HTERT RPE-1 (cell line): Measurements from ENCODE around the gene ABCC9.

Experiments used
- in situ Hi-C: fragments of 300-500 bp; cut with MboI; formaldehyde crosslinking; loops from 4 replicates; pipeline ENCODE4 v1.14.3; 2020; ENCODE audit warnings: low sequenced_read_pairs

ABCC9 gene

DNA sequence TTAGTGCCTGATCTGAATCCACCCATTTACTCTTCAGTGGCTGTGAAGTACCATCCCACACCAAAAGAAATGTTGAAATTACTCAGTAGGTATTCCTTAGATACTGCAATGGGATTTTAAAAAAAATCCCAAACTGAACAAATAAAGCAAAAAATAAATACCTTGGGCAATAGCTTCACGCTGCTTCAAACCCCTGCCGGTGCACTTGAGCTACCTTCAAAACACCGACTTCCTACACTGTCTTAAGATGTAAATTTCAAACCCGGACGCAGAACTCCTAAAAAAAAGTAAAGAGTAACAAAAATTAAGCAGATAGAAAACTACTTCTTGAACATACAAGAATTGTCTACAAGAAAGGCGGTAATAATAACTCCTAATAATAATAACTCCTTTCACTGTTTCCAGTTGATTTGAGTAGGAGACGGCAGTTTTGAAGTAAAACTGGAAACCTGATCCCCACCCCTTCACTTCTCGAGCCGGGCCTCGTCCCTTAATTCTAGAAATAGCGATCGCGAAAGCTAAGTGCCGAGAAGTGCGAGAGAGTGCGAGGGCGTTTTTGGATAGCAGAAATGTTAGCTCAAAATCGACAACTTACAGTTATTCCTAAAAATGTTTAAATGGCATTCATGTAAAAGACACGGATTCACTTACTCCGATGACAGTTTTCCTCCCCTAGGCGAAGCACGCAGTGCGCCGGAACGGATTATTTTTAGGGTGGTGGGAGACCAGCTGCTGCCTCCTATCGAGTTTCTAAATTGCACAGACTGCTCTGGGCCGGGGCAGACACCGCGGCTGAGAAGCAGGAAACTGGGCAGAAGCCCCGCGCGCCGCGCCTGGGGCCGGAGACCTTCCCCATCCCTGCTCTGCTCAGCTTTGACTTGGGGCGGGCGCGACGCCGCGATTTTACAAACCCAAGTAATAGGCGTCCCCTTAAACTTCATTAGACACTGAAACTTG lies at the start of gene ABCC9:
ABCC9 (minus strand) TSS at position 878 of the 957 bp plus-strand sequence. CDS start 4,752 bp downstream, outside the sequence.
- in situ Hi-C loops = no loop called here

DNA sequence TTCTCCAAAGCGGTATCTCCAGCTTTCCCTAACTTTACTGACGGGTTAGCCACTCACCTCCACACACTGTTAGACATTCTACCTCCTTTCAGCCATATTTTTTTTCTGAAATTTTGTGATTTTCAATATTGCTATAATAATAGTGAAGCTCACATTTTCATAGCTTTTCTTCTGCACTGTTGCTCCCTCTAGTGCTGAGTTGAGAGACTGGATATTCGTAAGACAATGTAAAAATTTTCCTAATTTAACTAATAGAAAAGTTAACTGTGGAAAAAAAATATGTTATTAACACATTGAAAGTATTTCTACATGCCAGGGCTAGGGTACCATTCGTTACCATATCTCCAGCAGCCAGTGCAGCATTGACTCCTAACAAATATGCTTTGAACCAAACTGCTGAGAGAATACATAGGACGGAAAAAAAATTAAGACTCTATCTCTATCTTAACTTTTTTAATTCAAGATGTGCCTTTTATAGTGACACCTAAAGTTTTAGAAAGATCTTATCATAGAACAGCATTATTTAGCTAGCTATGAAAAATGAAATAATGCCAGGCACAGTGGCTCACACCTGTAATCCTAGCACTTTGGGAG lies 48.7 kb upstream of the ABCC9 start:
- in situ Hi-C loops = no loop called here

DNA sequence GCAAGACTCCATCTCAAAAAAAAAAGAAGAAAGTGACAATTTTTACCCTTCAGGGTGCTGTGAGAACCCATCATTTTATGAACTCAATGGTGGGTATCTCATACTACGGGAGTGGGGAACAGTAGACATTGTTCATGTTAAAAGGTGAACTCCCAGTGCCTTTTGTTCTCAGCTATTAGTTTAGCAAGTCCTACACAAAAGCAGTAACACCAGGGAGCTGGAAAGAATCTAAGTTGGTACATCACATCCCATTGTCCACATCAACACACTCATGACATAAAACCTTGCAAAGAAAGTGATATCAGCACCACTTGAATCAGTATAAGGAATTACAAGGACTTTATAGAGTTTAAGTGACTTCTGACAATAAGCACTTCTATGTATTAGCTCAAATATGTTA lies 47.4 kb upstream of the ABCC9 start:
- in situ Hi-C loops = no loop called here

DNA sequence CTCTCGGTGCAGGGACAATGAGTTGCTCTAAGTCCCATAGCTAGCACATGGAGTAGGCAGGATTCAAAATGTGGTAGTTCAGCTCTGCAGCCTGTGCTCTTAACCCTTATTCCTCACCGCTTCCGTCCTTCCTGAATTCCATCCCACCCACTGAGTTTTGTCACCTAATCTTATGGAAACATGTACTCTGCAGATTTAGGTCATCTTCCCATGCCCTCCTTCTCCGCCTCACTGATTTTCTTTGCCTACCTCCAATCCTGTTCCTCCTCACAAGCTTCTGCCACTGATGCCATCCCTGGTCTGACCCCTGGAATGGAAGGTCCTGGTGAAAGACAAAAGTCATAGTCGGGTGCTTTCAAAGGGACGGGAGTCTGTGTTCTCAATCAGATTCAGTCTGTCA lies 46.5 kb upstream of the ABCC9 start:
- in situ Hi-C loops = no loop called here

DNA sequence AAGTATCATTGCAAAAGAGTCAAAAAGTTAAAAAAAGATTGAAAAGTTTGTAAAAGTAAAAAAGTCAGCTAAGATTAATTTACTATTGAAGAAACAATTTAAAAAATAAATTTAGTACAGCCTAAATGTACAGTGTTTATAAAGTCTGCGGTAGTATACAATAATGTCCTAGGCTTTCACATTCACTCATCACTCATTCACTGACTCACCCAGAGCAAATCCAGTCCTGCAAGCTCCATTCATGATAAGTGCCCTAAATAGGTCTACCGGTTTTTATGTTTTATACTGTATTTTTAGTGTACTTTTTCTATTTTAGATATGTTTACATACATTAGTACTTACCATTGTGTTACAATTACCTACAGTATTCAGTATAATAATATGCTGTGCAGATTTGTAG lies 43.9 kb upstream of the ABCC9 start:
- in situ Hi-C loops = no loop called here

DNA sequence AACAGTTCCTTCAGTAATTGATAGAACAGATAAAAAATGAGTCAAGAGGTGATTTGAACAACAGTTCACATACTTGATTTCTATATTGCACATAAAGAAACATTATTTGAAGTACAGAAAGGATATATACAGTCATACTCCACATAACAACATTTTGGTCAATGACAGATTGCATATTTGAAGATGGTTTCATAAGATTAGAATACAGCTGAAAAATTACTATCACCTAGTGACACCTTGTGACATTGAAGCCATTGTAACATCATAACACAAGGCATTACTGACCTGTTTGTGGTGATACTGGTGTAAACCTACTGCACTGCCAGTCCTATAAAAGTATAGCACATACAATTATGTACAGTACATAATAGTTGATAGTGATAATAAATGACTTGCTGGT lies 43.1 kb upstream of the ABCC9 start:
- in situ Hi-C loops = no loop called here

DNA sequence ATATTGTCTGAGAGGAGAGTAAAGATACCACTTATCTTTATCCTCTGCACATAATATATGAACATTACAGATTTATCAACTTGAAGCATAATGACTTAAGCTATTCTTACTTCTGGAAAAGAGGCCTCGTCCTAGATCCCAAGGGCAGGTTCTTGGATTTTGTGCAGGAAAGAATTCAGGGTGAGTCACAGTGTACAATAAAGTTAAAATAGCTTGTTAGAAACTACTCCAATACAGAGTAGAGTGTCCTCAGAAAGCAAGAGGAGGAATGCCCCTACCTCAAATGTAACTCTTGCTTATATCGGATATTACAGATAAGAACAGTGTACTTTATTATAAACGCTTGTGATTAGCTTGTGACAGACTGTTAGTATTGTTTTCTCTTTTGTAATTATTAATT lies 41.9 kb upstream of the ABCC9 start:
- in situ Hi-C loops = no loop called here

DNA sequence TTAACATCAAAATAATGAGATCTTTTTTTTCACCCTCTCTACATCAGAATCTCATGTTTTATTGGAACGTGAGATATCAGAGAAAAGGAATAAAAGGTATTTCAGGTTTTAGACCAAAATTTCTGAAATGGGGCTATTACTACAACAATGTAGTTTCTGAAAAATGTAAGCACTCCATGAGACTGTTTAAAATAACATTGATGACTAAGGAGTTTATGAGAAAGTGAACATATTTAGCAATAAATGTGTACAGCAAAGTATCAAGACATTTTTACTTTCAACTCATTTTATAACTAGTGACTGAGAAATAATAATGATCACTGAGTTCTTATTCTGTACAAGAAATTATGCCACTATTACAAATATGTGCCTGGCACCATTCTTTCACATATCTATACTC lies 39.3 kb upstream of the ABCC9 start:
- in situ Hi-C loops = no loop called here

DNA sequence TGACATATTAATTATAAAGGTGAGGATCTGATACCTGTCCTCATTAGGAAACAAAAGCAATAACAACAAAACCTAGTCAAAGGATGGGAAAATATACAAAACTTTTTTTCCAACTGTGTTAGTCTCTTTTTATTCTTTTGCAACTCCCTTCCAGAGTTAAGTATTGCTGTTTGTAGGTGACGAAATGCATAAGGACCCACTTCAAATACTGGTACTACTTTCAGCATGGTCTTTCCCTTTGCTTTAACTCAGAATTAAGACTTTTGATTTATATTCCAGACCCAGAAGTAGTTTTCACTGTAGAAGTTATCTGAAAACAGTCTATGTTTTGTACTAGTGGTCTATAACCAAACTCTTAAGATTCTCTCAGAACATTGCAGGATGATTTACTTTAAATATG lies 34.1 kb upstream of the ABCC9 start:
- in situ Hi-C loops = no loop called here

DNA sequence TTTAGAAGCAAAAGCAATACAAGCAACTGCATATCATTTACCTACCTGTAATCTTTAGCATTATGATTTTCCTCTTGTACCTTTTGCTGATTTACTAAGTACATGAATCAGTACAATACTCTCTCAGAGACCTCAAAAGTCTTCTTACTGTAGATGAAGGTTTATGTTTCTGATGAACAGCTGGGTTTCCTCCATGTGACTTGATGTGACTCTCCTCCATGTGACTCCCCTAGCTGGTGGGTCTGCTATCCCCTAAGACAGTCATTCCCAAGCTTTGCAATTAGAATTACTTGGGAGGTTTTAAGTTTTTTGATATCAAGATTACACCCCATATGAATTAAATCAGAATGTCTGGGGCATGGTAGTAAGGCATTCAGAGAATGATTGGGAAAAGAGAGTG lies 32.0 kb upstream of the ABCC9 start:
- in situ Hi-C loops = no loop called here

DNA sequence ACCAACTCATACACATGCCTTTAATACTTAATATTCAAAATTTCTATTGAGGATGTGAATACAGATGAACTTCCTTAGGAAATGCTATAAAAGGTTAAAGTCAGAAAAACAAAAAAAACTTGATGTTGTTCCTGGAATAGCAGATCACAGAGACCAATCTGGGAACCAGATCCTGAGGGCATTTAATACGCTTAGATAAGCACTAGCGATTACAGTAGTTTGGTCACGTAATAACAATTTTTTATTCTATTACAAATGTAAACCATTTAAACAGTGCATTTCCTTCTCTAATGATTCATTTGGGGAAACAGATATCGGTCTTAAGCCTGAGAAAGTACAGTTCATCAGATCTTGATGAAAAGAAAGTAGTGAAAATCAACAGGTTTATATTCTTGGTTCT lies 30.8 kb upstream of the ABCC9 start:
- in situ Hi-C loops = no loop called here

DNA sequence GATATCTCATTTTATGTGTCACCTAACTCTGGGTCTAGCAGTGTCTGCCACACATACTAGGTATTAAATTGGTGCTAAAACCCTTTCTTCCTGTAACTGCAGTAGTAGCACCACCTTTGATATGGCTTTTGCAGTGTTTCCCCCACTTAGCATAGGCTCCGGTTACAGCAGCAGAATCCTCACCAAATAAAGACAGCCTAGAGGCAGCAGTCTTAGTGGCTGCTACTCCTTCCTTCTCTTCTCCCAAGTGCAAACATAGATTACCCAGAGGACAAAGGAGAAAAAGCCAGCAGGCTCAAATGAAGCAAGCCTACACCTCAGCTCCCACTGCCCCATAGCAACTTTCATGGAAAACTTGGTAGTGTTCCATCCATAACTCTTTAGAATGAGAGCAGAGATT lies 30.1 kb upstream of the ABCC9 start:
- in situ Hi-C loops = no loop called here

DNA sequence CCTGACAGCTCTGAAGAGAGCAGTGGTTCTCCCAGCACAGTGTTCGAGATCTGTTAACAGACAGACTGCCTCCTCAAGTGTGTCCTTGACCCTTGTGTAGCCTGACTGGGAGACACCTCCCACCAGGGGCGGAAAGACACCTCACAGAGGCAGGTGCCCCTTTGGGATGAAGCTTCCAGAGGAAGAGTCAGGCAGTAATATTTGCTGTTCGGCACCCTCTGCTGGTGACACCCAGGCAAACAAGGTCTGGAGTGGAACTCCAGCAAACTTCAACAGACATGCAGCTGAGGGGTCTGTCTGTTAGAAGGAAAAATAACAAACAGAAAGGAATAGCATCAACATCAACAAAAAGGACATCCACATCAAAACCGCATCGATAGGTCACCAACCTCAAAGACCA lies 21.6 kb upstream of the ABCC9 start:
- in situ Hi-C loops = no loop called here

DNA sequence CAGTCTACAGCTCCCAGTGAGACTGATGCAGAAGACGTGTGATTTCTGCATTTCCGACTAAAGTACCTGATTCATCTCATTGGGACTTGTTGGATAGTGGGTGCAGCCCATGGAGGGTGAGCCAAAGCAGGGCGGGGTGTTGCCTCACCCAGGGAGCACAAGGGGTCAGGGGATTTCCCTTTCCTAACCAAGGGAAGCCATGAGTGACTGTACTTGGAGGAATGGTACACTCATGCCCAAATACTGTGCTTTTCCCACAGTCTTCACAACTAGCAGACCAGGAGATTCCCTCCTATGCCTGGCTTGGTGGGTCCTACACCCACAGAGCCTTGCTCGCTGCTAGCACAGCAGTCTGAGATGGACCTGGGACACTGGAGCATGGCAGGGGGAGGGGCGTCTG lies 21.0 kb upstream of the ABCC9 start:
- in situ Hi-C loops = no loop called here

DNA sequence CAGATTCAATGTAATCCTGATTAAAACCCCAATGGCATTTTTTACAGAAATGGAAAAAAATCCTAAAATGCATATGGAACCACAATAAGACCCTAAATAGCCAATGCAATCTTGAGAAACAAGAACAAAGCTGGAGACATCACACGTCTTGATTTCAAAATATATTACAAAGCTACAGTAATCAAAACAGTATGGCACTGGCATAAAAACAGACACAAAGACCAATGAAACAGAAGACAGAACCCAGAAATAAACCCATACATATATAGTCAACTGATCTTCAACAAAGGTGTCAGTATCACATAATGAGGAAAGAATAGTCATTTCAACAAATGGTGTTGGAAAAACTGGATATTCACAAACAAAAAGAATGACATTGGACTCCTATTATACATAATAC lies 9.4 kb upstream of the ABCC9 start:
- in situ Hi-C loops = no loop called here

DNA sequence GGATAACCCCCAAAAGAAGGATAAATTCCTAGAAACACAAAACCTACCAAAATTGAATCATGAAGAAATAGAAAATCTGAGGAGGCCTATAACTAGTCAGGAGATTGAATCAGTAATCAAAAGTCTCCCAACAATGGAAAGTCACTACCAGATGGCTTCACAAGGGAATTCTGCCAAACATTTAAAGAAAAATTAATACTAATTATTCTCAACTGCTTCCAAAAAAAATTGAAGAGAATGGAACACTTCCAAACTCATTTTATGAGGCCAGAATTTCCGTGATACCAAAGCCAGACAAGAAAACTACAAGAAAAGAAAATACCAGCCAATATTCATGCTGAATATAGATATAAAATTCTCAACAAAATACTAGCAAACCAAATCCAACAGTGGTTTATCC lies 7.8 kb upstream of the ABCC9 start:
- in situ Hi-C loops = no loop called here

DNA sequence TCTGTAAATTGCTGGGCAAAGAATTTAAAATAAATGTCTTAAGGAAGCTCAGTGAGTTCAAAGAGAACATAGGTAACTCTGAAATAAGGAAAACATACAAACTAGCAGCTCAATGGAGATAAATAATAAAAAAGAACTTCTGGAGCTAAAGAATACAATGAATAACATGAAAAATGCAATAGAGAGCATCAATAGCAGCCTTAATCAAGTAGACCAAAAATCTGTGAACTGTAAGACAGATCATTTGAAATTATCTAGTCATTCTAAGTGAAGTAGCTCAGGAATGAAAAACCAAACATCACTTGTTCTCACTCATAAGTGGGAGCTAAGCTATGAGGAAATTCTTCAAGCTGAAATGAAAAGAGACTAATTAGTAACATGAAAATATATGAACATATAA lies 5.8 kb upstream of the ABCC9 start:
- in situ Hi-C loops = no loop called here

DNA sequence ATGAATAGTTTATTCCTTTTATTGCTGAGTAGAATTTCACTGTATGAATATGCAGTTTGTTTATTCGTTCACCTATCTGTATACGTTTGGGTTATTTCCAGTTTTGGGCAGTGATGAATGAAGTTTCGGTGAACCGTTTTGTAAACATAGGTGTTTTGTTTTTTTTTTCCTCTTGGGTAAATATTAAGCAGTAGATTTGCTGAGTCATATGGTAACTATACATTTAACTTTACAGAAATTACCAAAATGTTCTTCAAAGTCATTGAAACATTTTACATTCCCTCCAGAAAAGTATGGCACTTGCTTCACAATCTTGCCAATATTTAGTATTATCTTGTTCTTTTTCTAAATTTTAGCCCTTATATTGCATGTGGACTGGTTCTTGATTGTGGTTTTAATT lies 3.8 kb upstream of the ABCC9 start:
- in situ Hi-C loops = no loop called here

DNA sequence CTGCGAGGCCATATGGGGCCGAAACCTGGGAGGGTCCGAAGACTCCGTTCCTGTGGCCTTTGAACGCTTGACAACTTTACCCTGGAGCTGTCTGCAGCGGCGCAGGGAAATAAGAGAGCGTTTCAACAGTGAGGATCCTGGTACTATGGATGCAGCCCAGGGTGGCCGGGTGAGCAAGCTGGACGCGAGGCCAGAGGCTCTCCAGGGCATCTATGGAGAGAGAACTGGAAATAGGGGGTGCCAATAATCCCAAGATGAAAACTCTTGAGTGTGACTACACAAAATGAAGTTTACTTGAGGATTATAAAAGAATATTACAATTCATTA lies 1.1 kb upstream of the ABCC9 start:
- in situ Hi-C loops = no loop called here

DNA sequence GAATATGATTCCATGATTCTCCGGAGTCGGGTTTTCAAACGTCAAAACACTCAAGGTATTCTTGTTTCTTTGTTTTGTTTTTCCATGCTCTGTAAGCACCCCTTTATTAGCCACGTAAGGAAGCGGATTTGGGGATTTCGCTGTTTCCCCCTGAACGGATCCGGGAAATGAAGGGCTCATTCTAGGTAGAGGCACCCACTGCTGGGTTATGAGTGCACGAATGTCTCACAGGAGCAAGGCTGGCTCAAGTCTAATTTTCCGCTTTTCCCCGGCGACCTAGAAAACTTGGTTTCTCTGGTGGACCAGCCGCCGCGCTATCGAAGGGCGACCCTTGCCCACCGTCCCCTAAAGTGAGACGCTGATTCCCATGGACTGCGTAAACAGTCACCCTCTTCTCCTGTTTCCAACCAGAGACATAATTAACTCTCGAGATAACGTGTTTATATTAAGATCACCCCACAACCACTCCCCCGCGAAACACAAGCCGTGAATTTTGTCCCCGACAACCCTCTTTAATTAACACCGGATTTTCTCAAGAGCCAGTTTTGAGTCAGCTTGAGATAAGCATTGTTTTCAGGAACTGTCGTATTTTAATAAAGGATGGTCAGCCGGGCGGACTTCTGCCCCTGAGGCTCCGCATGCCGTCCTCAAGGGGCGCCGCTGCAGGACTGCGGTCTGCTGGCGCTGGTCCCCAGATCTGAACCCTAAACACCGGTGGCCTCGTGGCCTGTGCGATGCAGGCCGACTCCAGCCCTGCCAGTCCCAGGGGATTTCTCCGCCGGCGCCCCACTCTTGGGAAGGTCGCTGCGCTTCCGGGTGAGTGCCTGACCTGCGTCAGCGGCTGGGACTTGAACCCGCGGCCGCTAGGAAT lies 515 bp upstream of the ABCC9 start:
- in situ Hi-C loops = no loop called here

DNA sequence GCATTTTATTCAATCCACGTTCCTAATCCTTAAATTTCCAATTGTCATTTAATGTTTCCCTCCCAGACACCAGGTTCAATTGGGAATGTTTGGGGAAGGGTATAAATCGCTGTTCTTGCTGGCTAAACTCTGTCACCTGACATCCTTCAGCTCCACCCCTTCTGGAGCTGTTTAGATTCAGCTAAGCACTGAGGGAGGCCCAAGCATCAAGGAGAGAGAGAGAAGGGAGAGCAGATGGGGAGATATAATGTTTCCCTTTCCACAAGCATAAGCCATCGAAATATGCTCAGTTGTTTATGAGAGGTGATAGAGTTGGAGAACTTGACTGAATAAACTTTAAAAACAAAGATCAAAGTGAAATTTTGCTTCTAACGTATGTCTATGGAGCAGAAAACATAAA lies 1.8 kb downstream of the ABCC9 start:
- in situ Hi-C loops = no loop called here

DNA sequence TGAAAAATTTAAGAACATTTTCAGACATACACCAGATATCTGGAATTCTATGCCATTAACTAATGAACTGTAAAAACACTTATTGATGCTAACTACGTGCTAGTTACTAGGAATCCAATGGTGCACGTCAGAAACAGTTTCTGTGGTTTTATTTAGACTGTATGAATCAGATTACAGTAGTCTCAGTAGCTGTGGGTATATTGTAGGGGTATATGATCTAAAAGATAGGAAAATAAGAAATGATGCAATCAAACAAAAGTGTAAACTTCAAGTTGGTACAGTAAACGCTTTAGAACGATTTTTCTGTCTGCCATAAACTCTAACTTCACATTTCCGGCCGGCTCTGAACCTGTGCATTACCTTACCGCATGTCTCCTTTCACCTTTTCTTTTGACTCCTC lies 2.3 kb downstream of the ABCC9 start:
- in situ Hi-C loops = no loop called here
